ENCODE data around the gene FLCN. TPM values are rescaled to one million over a fixed set of nuclear protein-coding genes. Genes with fewer than 3 reads are reported as not detected.

Gene FLCN
- total and polyA plus RNA-seq, 2 donors (not counting 3 experiments of a cell fraction or from before 2014, with no cell fraction given): 38.8 to 68.9 TPM

DNA sequence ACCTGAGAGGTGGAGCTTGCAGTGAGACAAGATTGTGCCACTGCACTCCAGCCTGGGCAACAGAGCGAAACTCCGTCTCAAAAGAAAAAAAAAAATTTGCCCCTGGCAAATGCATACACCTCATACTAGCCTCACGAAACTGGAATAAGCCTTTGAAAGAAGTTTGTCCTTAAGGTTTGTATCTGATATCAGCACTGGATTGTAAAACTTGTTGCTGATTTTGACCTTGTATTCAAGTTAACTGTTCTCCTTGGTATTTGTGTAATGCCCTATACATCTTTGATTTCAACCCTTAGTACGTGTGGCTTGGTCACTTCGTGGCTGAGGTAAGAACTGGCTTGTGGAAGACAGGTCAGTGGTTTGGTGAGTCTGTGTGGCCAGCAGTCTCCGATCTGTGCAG lies 6.2 kb upstream of the FLCN start:
- H3K36me3 ChIP-seq (ENCODE audit: control insufficient read depth in 2 of 2, extremely low read depth in 1 of 2, insufficient read depth in 2 of 2, low read length in 2 of 2): peaks cover 6 to 14% of the 10 kb centered on the region in 2 experiments
- POLR2A ChIA-PET: no interaction called here
- H3K4me1 ChIP-seq (ENCODE audit: control insufficient read depth, extremely low read depth, insufficient read depth, low read length): no peaks in the 10 kb centered on the region
- no peak for TF ChIP-seq POLR2AphosphoS5 (IDR thresholded peaks at IDR 0.05; ENCODE audit: insufficient read depth, low read depth, low read length)
- TF ChIP-seq JUN (IDR thresholded peaks at IDR 0.05; ENCODE audit: borderline replicate concordance, insufficient read depth, insufficient read length, low read depth): no peak
- TF ChIP-seq EZH2 (IDR thresholded peaks at IDR 0.05; ENCODE audit: borderline replicate concordance, low read depth, low read length, severe bottlenecking): no peak
- TF ChIP-seq FOS (IDR thresholded peaks at IDR 0.05; ENCODE audit: borderline replicate concordance, insufficient read depth, low read length): no peak
- TF ChIP-seq, protein P1, sequence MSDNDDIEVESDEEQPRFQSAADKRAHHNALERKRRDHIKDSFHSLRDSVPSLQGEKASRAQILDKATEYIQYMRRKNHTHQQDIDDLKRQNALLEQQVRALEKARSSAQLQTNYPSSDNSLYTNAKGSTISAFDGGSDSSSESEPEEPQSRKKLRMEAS (IDR thresholded peaks at IDR 0.05; ENCODE audit: insufficient read depth, insufficient read length): no peak
- no peak for TF ChIP-seq MYC (IDR thresholded peaks at IDR 0.05; ENCODE audit: low read depth, low read length)
- TF ChIP-seq, protein P2, sequence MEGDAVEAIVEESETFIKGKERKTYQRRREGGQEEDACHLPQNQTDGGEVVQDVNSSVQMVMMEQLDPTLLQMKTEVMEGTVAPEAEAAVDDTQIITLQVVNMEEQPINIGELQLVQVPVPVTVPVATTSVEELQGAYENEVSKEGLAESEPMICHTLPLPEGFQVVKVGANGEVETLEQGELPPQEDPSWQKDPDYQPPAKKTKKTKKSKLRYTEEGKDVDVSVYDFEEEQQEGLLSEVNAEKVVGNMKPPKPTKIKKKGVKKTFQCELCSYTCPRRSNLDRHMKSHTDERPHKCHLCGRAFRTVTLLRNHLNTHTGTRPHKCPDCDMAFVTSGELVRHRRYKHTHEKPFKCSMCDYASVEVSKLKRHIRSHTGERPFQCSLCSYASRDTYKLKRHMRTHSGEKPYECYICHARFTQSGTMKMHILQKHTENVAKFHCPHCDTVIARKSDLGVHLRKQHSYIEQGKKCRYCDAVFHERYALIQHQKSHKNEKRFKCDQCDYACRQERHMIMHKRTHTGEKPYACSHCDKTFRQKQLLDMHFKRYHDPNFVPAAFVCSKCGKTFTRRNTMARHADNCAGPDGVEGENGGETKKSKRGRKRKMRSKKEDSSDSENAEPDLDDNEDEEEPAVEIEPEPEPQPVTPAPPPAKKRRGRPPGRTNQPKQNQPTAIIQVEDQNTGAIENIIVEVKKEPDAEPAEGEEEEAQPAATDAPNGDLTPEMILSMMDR (IDR thresholded peaks at IDR 0.05; ENCODE audit: extremely low read depth in 1 of 2, insufficient read depth in 1 of 2, low read depth in 1 of 2, low read length in 2 of 2): no peak
- TF ChIP-seq POLR2A (IDR thresholded peaks at IDR 0.05; ENCODE audit: low read depth, low read length): no peak
- TF ChIP-seq GATA2 (IDR thresholded peaks at IDR 0.05; ENCODE audit: insufficient read depth, insufficient read length, low read depth, low read length): no peak
- no peaks in the 10 kb centered on the region for H3K9me1 ChIP-seq (replicated peaks; ENCODE audit: control insufficient read depth, extremely low read depth, insufficient read depth, low read length)
- H3K27ac ChIP-seq (ENCODE audit: insufficient read depth, low read depth, low read length): no peak overlapping the region
- intact Hi-C loops (cut with micrococcal nuclease) (no loop called here), dilution Hi-C loops (cut with MboI; ENCODE audit: extremely low pct_ligation_motif_present, low sequenced_read_pairs) (no loop called here)
- H3K9ac ChIP-seq (replicated peaks; ENCODE audit: extremely low read depth, insufficient read depth, low read length): no peak overlapping the region
- FAIRE-seq (no peak), DNase-seq (ENCODE audit: low read depth, low spot score) (no peak)
- no peak overlapping the region for H2AFZ ChIP-seq (ENCODE audit: low read depth, low read length)
- CTCF ChIA-PET: interaction anchor here (0.9 kb wide), 1 partner anchor 101 kb away, joined by 3 read pairs; no protein-coding TSS in a partner anchor
- no peaks in the 10 kb centered on the region for H3K27me3 ChIP-seq (ENCODE audit: control insufficient read depth in 2 of 2, insufficient read depth in 2 of 2, low read length in 2 of 2)
- H4K20me1 ChIP-seq (replicated peaks; ENCODE audit: control insufficient read depth, extremely low read depth, insufficient read depth, low read length): no peaks in the 10 kb centered on the region
- H3K4me3 ChIP-seq (replicated peaks in 1 of 3; ENCODE audit: insufficient read depth in 1 of 3, low read depth in 1 of 3, low read length in 3 of 3): no peak overlapping the region
- H3K9me3 ChIP-seq (replicated peaks; ENCODE audit: control insufficient read depth, insufficient read depth, low read length): no peaks in the 10 kb centered on the region
- no peak overlapping the region for H3K4me2 ChIP-seq (ENCODE audit: insufficient read depth, low read length)
- no TSS peak for BruUV-seq (replicated peaks)
- H3K79me2 ChIP-seq (ENCODE audit: control insufficient read depth, insufficient read depth, low read length): no peaks in the 10 kb centered on the region
